Panc1 (cell line): ENCODE results near the gene MLST8.
"Not testable (repeated sequence)": the region's sequence is repeated elsewhere in the genome, so short reads cannot be mapped to it uniquely, and the experiment has no call there.

Experiments used
- POLR2AphosphoS5 ChIP-seq: IDR thresholded peaks from 2 replicates; pipeline ENCODE4 v1.6.1; 2012; ENCODE audit warnings: mild to moderate bottlenecking, low read depth, low read length, moderate library complexity
- SIN3A ChIP-seq: IDR thresholded peaks from 2 replicates; pipeline ENCODE4 v1.6.1; 2012; ENCODE audit warnings: low read depth, mild to moderate bottlenecking, low read length, moderate library complexity, borderline replicate concordance; ENCODE audit not compliant: insufficient read depth
- TF ChIP-seq, protein P1 (sequence below): fragments of 450-650 bp; IDR thresholded peaks from 2 replicates; pipeline ENCODE4 v1.5.1; 2017; ENCODE audit warnings: mild to moderate bottlenecking

DNA sequence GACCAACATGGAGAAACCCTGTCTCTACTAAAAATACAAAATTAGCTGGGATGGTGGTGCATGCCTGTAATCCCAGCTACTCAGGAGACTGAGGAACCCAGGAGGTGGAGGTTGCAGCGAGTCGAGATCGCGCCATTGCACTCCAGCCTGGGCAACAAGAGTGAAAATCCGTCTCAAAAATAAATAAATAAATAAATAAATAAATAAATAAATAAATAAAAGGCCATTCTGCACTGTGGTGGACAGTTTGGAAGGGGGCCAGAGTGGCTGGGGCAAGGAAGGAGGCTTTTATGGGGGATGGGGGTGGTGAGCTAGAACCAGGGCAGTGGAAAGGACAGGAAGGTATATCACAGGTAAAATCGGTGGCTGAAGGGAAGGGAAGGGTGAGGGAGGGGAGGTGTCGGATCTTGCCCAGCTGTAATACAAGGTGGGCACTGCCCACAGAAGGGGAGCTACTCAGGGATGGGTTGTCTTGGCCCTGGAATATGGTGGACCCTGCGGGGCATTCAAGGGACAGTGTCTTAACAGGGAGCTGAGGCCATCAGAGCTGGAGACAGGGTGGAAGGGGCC, 2.0 kb upstream of the MLST8 start:
- TF ChIP-seq, protein P1, sequence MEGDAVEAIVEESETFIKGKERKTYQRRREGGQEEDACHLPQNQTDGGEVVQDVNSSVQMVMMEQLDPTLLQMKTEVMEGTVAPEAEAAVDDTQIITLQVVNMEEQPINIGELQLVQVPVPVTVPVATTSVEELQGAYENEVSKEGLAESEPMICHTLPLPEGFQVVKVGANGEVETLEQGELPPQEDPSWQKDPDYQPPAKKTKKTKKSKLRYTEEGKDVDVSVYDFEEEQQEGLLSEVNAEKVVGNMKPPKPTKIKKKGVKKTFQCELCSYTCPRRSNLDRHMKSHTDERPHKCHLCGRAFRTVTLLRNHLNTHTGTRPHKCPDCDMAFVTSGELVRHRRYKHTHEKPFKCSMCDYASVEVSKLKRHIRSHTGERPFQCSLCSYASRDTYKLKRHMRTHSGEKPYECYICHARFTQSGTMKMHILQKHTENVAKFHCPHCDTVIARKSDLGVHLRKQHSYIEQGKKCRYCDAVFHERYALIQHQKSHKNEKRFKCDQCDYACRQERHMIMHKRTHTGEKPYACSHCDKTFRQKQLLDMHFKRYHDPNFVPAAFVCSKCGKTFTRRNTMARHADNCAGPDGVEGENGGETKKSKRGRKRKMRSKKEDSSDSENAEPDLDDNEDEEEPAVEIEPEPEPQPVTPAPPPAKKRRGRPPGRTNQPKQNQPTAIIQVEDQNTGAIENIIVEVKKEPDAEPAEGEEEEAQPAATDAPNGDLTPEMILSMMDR, result not testable (repeated sequence)
- TF ChIP-seq POLR2AphosphoS5, SIN3A: not testable (repeated sequence)
